ENCODE measurements around the gene CDH5. TPM values are rescaled to one million over a fixed set of nuclear protein-coding genes. Genes with fewer than 3 reads are reported as not detected.

The CDH5 gene
- total RNA-seq, 1 experiment from 2014 or later = 0.28 TPM

DNA sequence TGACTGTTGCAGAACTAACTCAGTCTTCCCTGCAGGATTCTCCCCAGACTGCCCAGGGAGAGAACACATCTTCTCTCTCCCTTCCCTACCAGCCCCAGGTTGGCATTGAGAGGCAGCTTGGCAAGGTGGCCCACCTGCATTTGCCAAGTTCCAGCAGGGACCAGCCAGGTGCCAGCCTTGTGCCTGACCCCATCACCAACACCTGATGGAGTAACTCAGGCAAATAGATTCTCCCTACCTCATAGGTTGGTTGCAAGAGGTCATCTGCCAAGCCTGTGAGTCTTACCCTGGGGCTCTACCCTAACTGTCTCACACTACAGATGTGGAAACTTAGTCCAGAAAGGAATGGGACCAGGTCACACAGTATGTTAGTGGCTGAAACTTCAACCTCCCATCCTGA is 81.0 kb downstream of the CDH5 start:
- TF ChIP-seq, protein P1, sequence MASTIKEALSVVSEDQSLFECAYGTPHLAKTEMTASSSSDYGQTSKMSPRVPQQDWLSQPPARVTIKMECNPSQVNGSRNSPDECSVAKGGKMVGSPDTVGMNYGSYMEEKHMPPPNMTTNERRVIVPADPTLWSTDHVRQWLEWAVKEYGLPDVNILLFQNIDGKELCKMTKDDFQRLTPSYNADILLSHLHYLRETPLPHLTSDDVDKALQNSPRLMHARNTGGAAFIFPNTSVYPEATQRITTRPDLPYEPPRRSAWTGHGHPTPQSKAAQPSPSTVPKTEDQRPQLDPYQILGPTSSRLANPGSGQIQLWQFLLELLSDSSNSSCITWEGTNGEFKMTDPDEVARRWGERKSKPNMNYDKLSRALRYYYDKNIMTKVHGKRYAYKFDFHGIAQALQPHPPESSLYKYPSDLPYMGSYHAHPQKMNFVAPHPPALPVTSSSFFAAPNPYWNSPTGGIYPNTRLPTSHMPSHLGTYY (CRISPR knock-in tag; IDR thresholded peaks at IDR 0.05) = no peak
- TF ChIP-seq NFYB (CRISPR knock-in tag; conservative IDR thresholded peaks at IDR 0.05; ENCODE audit: low read depth) = no peak
- no peak for TF ChIP-seq NFE2L1 (CRISPR knock-in tag; IDR thresholded peaks at IDR 0.05)
- TF ChIP-seq, protein P2, sequence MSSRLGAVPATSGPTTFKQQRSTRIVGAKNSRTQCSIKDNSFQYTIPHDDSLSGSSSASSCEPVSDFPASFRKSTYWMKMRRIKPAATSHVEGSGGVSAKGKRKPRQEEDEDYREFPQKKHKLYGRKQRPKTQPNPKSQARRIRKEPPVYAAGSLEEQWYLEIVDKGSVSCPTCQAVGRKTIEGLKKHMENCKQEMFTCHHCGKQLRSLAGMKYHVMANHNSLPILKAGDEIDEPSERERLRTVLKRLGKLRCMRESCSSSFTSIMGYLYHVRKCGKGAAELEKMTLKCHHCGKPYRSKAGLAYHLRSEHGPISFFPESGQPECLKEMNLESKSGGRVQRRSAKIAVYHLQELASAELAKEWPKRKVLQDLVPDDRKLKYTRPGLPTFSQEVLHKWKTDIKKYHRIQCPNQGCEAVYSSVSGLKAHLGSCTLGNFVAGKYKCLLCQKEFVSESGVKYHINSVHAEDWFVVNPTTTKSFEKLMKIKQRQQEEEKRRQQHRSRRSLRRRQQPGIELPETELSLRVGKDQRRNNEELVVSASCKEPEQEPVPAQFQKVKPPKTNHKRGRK (CRISPR knock-in tag; IDR thresholded peaks at IDR 0.05; ENCODE audit: borderline replicate concordance) = no peak
- TF ChIP-seq HMGA2 (CRISPR knock-in tag; IDR thresholded peaks at IDR 0.05) = no peak
- TF ChIP-seq, protein P3, sequence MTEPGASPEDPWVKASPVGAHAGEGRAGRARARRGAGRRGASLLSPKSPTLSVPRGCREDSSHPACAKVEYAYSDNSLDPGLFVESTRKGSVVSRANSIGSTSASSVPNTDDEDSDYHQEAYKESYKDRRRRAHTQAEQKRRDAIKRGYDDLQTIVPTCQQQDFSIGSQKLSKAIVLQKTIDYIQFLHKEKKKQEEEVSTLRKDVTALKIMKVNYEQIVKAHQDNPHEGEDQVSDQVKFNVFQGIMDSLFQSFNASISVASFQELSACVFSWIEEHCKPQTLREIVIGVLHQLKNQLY (CRISPR knock-in tag; IDR thresholded peaks at IDR 0.05) = no peak
- no peak for TF ChIP-seq GRHL2 (CRISPR knock-in tag; IDR thresholded peaks at IDR 0.05; ENCODE audit: insufficient replicate concordance, severe bottlenecking)
- TF ChIP-seq, protein P4, sequence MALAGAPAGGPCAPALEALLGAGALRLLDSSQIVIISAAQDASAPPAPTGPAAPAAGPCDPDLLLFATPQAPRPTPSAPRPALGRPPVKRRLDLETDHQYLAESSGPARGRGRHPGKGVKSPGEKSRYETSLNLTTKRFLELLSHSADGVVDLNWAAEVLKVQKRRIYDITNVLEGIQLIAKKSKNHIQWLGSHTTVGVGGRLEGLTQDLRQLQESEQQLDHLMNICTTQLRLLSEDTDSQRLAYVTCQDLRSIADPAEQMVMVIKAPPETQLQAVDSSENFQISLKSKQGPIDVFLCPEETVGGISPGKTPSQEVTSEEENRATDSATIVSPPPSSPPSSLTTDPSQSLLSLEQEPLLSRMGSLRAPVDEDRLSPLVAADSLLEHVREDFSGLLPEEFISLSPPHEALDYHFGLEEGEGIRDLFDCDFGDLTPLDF (CRISPR knock-in tag; IDR thresholded peaks at IDR 0.05) = no peak
- TF ChIP-seq FOXK1 (CRISPR knock-in tag; IDR thresholded peaks at IDR 0.05) = no peak
- TF ChIP-seq TEAD4 (CRISPR knock-in tag; IDR thresholded peaks at IDR 0.05) = no peak
- TF ChIP-seq, protein P5, sequence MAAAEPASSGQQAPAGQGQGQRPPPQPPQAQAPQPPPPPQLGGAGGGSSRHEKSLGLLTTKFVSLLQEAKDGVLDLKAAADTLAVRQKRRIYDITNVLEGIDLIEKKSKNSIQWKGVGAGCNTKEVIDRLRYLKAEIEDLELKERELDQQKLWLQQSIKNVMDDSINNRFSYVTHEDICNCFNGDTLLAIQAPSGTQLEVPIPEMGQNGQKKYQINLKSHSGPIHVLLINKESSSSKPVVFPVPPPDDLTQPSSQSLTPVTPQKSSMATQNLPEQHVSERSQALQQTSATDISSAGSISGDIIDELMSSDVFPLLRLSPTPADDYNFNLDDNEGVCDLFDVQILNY (CRISPR knock-in tag; IDR thresholded peaks at IDR 0.05) = no peak
- no peak for TF ChIP-seq ZNF121 (CRISPR knock-in tag; IDR thresholded peaks at IDR 0.05)
- TF ChIP-seq, protein P6, sequence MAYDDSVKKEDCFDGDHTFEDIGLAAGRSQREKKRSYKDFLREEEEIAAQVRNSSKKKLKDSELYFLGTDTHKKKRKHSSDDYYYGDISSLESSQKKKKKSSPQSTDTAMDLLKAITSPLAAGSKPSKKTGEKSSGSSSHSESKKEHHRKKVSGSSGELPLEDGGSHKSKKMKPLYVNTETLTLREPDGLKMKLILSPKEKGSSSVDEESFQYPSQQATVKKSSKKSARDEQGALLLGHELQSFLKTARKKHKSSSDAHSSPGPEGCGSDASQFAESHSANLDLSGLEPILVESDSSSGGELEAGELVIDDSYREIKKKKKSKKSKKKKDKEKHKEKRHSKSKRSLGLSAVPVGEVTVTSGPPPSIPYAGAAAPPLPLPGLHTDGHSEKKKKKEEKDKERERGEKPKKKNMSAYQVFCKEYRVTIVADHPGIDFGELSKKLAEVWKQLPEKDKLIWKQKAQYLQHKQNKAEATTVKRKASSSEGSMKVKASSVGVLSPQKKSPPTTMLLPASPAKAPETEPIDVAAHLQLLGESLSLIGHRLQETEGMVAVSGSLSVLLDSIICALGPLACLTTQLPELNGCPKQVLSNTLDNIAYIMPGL (CRISPR knock-in tag; IDR thresholded peaks at IDR 0.05) = no peak
- no peak for TF ChIP-seq FOXP1 (CRISPR knock-in tag; IDR thresholded peaks at IDR 0.05; ENCODE audit: borderline replicate concordance)
- no peak for TF ChIP-seq ZNF138 (CRISPR knock-in tag; conservative IDR thresholded peaks at IDR 0.05)
- TF ChIP-seq NR1H2 (CRISPR knock-in tag; IDR thresholded peaks at IDR 0.05) = no peak
- TF ChIP-seq CREB1 (CRISPR knock-in tag; IDR thresholded peaks at IDR 0.05) = no peak
- no peak for TF ChIP-seq SP1 (CRISPR knock-in tag; conservative IDR thresholded peaks at IDR 0.05)
- no peak for TF ChIP-seq GABPB1 (CRISPR knock-in tag; IDR thresholded peaks at IDR 0.05)
- TF ChIP-seq ZNF263 (CRISPR knock-in tag; IDR thresholded peaks at IDR 0.05; ENCODE audit: low read depth) = no peak
- Mint-ChIP-seq H3K4me3 (no peak overlapping the region), H3K27ac (no peak overlapping the region)

More for the DNA sequence above, 81.0 kb downstream of the CDH5 start:
- ChIA-PET POLR2A (no interaction called here), CTCF (interaction anchor here (1.2 kb wide), 1 partner anchor 41 kb away, joined by 4 read pairs; no protein-coding TSS in a partner anchor)
- Mint-ChIP-seq H3K4me1 (peaks cover 6% of the 10 kb centered on the region), H3K36me3 (no peaks in the 10 kb centered on the region), H3K9me3 (no peaks in the 10 kb centered on the region), H3K27me3 (ENCODE audit: low read depth) (peaks cover 9% of the 10 kb centered on the region; the same call in 1 of the 2 replicates)
- DNase-seq (ENCODE audit: low spot score) = no peak
- no peak for ATAC-seq

Data from WTC11 (cell line).